GF-D8 (cell line): ENCODE measurements around the gene HUNK.
"Not testable (repeated sequence)": the region's sequence is repeated elsewhere in the genome, so short reads cannot be mapped to it uniquely, and the experiment has no call there.

Experiments
- DNase-seq: peaks from one replicate; lab custom pipeline; 2025; lab: John Stamatoyannopoulos, UW

HUNK gene

GRCh38 chr21:31872452-31873274 lies at the start of gene HUNK:
HUNK (plus strand) TSS chr21:31873020; CDS start chr21:31873675, 655 bp downstream.
- no peak for DNase-seq

- DNase-seq: no peak
These were observed 42.9 kb upstream of the HUNK start for GRCh38 chr21:31829736-31830472.

GRCh38 chr21:31830701-31831100 lies 42.1 kb upstream of the HUNK start:
- no peak for DNase-seq

GRCh38 chr21:31837041-31837440 lies 35.8 kb upstream of the HUNK start:
- no peak for DNase-seq

- no peak for DNase-seq
These were observed 35.0 kb upstream of the HUNK start for GRCh38 chr21:31837618-31838390.

- no peak for DNase-seq
These were observed 34.0 kb upstream of the HUNK start for GRCh38 chr21:31838586-31839355.

- DNase-seq: no peak
These were observed 28.6 kb upstream of the HUNK start for GRCh38 chr21:31844206-31844605.

GRCh38 chr21:31845151-31845729 lies 27.6 kb upstream of the HUNK start:
- DNase-seq: no peak

- no peak for DNase-seq
These were observed 26.1 kb upstream of the HUNK start for GRCh38 chr21:31846690-31847089.

- no peak for DNase-seq
These were observed 25.1 kb upstream of the HUNK start for GRCh38 chr21:31847761-31848160.

- DNase-seq: no peak
These were observed 24.4 kb upstream of the HUNK start for GRCh38 chr21:31848326-31848985.

- DNase-seq: no peak
These were observed 21.9 kb upstream of the HUNK start for GRCh38 chr21:31850886-31851285.

GRCh38 chr21:31855180-31855579 lies 17.6 kb upstream of the HUNK start:
- DNase-seq: no peak

- DNase-seq: no peak
These were observed 15.7 kb upstream of the HUNK start for GRCh38 chr21:31857096-31857495.

GRCh38 chr21:31857631-31858030 lies 15.2 kb upstream of the HUNK start:
- not testable (repeated sequence) for DNase-seq

GRCh38 chr21:31860851-31861250 lies 12.0 kb upstream of the HUNK start:
- no peak for DNase-seq

- DNase-seq: no peak
These were observed 10.7 kb upstream of the HUNK start for GRCh38 chr21:31862078-31862477.

- DNase-seq: no peak
These were observed 7.3 kb upstream of the HUNK start for GRCh38 chr21:31865429-31865970.

- peak; percentile 6 for DNase-seq
These were observed 6.7 kb upstream of the HUNK start for GRCh38 chr21:31866077-31866511.

GRCh38 chr21:31869750-31870149 lies 3.1 kb upstream of the HUNK start:
- no peak for DNase-seq
